PFSK-1 (cell line): ENCODE data around the gene FAM120B.

Experiments
- FOXP2 ChIP-seq: optimal IDR thresholded peaks from 2 replicates; pipeline ENCODE3; 2011; ENCODE audit warnings: borderline replicate concordance, control low read depth, inconsistent platforms; ENCODE audit not compliant: insufficient read depth; ENCODE audit errors: extremely low read length, extremely low read depth
- POLR2AphosphoS5 ChIP-seq: IDR thresholded peaks from 2 replicates; pipeline ENCODE4 v1.6.1; 2012; ENCODE audit warnings: low read depth, mild to moderate bottlenecking, control low read depth, low read length, moderate library complexity
- REST ChIP-seq, 2 experiments: IDR thresholded peaks; 2 replicates each; pipeline versions ENCODE4 v1.6.1 to v1.8.0; 2011 to 2012; ENCODE audit warnings: low read depth in 2 of 2, low read length in 2 of 2, control low read depth in 1 of 2, inconsistent platforms in 1 of 2, mild to moderate bottlenecking in 1 of 2, moderate library complexity in 1 of 2; ENCODE audit not compliant: insufficient read depth in 1 of 2
- SIN3A ChIP-seq: IDR thresholded peaks from 2 replicates; pipeline ENCODE4 v1.6.1; 2012; ENCODE audit warnings: mild to moderate bottlenecking, low read length, moderate library complexity, borderline replicate concordance; ENCODE audit not compliant: insufficient read depth
- TAF1 ChIP-seq: IDR thresholded peaks from 2 replicates; pipeline ENCODE4 v1.6.1; 2012; ENCODE audit warnings: low read length, control low read depth, borderline replicate concordance; ENCODE audit not compliant: insufficient read depth

- TF ChIP-seq REST (IDR thresholded peaks at IDR 0.05; ENCODE audit: insufficient read depth in 1 of 2, low read depth in 2 of 2, low read length in 2 of 2) = no peak
- TF ChIP-seq POLR2AphosphoS5 = no peak
- no peak for TF ChIP-seq SIN3A
- TF ChIP-seq TAF1 = no peak
- no peak for TF ChIP-seq FOXP2
These were observed 15.1 kb upstream of the FAM120B start for GRCh38 chr6:170291271-170292110.
